T-helper 1 cell treated with Interleukin-12 subunit alpha and Interleukin-12 subunit beta and Interleukin-4 antibody, amounts not matched to agents 30 μg/mL and 1 μg/mL, for 36 hours (primary cell): ENCODE results near the gene FANCE.
A peak's percentile ranks its signal among the peaks of the same experiment; 100 is the strongest.

Experiments
- H3K27ac Mint-ChIP-seq: one replicate; pipeline ENCODE4 v1.8.0; 2021; ENCODE audit warnings: mild to moderate bottlenecking, mixed read lengths
- H3K27me3 Mint-ChIP-seq: one replicate; pipeline ENCODE4 v1.8.0; 2021; ENCODE audit warnings: low read depth, mixed read lengths
- H3K36me3 Mint-ChIP-seq: one replicate; pipeline ENCODE4 v1.8.0; 2021; ENCODE audit warnings: low read depth, mixed read lengths
- H3K4me1 Mint-ChIP-seq: one replicate; pipeline ENCODE4 v1.8.0; 2021; ENCODE audit warnings: low read depth, mixed read lengths
- H3K4me3 Mint-ChIP-seq: one replicate; pipeline ENCODE4 v1.8.0; 2021; ENCODE audit warnings: mild to moderate bottlenecking, moderate library complexity, mixed read lengths
- H3K9me3 Mint-ChIP-seq: one replicate; pipeline ENCODE4 v1.8.0; 2021; ENCODE audit warnings: mixed read lengths

FANCE gene

DNA sequence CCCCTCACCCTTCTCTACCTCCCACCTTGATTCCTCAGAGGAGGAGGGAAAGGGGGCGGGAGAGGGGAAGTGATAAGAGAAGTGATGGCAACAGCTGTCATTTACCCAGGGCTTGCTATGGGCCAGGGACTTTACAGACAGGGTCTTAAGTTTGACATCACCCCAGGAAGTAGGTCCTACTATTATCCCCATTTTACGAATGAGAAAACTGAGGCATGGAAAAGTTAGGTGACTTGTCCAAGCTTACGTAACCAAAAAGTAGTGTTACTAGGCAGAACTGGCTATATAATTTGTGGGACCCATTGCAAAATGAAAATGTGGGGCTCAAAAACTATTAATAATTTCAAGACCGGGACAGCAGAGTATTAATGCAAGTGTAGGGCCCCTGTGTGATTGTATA lies 10.5 kb upstream of the FANCE start:
- Mint-ChIP-seq H3K4me3 (no peak overlapping the region), H3K27me3 (no peaks in the 10 kb centered on the region)

DNA sequence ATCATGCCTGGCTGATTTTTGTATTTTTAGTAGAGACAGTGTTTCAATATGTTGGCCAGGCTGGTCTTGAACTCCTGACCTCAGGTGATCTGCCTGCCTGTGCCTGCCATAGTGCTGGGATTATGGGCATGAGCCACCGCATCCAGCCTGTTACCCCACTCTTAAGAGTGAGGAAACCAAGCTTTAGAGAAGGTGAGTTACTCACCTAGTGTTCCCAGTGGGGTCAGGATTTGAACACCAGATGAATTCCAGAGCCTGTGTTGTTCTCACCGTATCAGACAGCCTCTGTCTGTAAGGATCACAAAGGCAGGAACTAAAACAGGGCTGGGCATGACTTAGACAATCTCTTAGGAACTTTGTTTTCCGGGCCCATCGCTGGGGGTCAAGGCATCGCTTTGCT lies 9.4 kb upstream of the FANCE start:
- H3K9me3 Mint-ChIP-seq = no peaks in the 10 kb centered on the region
- no peaks in the 10 kb centered on the region for H3K36me3 Mint-ChIP-seq
- peaks cover 5% of the 10 kb centered on the region for H3K27me3 Mint-ChIP-seq
- no peak overlapping the region for H3K27ac Mint-ChIP-seq
- peaks cover 13% of the 10 kb centered on the region for H3K4me1 Mint-ChIP-seq
- H3K4me3 Mint-ChIP-seq = no peak overlapping the region

More for the DNA sequence above, 10.5 kb upstream of the FANCE start:
- Mint-ChIP-seq H3K4me1 (peaks cover 11% of the 10 kb centered on the region), H3K9me3 (no peaks in the 10 kb centered on the region), H3K27ac (no peak overlapping the region), H3K36me3 (no peaks in the 10 kb centered on the region)

DNA sequence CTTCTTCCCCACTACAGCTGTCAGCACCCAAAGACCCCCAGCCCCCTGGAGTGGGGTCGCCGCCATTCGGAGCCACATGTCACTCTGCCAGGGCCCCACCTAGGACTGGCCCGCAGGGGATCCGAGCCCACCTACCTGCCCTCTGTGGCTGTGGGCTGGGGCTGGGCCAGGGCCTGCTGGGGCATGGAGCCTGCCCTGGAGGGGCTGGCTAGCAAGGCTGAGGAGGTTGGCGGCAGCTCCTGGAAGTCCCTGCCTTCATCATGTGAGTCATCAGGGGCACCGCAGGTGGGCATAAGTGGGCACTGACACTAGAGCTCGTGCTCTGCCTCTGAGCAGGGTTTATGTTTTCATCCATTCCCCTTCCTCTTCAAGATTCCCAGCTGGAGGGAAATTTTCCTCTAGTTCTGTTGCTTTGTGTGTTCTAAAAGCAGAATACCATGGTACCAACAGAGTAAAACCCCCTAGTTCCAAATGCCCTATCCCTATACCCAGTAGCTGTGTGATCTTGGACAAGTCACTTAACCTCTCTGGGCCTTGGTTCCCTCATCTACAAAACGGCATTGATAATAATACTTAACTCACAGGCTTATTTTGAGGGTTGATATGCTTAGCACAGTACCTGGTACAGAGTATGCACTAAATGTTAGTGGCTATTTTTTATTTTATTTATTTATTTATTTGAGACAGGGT lies 8.7 kb upstream of the FANCE start:
- Mint-ChIP-seq H3K4me1 (peaks cover 13% of the 10 kb centered on the region), H3K27ac (no peak overlapping the region), H3K4me3 (no peak overlapping the region), H3K36me3 (no peaks in the 10 kb centered on the region), H3K9me3 (no peaks in the 10 kb centered on the region), H3K27me3 (peaks cover 5% of the 10 kb centered on the region)

DNA sequence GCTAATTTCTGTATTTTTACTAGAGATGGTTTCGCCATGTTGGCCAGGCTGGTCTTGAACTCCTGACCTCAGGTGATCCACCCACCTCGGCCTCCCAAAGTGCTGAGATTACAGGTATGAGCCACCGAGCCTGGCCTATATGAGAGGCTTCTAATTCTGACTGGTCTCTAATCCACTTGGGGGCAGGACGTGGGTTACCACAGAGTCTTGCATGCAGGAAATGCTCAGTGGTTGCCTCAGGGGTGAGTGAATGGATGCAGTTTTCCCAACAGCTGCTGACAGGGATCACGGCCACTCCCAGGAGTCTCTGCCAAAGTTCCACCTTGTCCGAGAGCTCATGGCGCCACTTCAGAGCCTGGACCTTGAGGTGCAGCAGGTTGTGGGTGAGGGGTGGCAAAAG lies 6.4 kb upstream of the FANCE start:
- Mint-ChIP-seq H3K9me3 (no peaks in the 10 kb centered on the region), H3K36me3 (no peaks in the 10 kb centered on the region), H3K27me3 (peaks cover 10% of the 10 kb centered on the region), H3K27ac (no peak overlapping the region), H3K4me3 (no peak overlapping the region), H3K4me1 (peaks cover 16% of the 10 kb centered on the region)

DNA sequence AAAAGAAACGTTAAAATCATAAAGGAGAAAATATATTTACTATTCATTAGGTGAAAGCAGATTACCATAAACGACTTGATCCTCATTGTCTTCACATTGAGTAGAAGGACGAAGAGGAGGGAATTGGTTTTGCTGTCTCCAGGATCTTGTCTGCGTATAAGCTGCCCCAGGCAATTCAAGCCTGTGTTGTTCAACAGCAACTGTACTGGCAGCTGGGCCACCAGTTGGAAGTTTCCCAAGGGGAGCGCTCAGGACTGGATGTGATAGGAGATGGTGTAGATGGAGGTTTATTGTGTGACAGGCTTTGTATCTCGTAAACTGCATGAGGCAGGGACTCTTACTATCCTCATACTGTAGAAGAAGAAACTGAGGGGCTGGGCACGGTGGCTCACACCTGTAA lies 3.9 kb upstream of the FANCE start:
- Mint-ChIP-seq H3K27ac (peak overlapping the region; percentile 27), H3K36me3 (no peaks in the 10 kb centered on the region), H3K4me1 (peaks cover 30% of the 10 kb centered on the region), H3K27me3 (peaks cover 20% of the 10 kb centered on the region), H3K4me3 (no peak overlapping the region), H3K9me3 (no peaks in the 10 kb centered on the region)

DNA sequence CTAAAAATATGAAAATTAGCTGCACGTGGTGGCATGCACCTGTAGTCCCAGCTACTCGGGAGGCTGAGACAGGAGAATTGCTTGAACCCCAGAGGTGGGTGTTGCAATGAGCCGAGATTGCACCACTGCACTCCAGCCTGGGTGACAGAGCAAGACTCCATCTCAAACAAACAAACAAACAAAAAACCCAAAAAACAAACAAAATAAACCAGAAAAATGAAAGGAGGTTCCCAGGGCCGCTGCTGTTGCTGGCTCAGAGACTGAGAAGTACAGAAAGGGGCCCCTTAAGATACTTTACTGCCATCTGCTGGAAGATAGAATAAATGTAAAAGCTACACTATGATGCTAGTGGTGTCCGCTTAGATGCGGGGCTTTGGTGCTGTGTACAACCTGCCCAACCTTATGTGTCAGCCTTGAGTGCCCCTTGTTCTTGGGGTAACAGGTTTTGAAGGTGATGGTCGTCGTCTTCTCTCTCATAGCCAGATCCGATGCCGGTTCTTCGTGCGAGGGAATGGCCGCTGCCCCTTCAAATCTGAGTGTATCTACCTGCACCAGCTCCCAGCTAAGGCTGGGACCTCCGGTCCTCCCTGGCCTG lies 2.8 kb upstream of the FANCE start:
- no peak overlapping the region for H3K27ac Mint-ChIP-seq
- H3K4me1 Mint-ChIP-seq = peaks cover 38% of the 10 kb centered on the region
- H3K4me3 Mint-ChIP-seq = no peak overlapping the region
- H3K9me3 Mint-ChIP-seq = no peaks in the 10 kb centered on the region
- H3K36me3 Mint-ChIP-seq = peaks cover 2% of the 10 kb centered on the region
- H3K27me3 Mint-ChIP-seq = peaks cover 20% of the 10 kb centered on the region

DNA sequence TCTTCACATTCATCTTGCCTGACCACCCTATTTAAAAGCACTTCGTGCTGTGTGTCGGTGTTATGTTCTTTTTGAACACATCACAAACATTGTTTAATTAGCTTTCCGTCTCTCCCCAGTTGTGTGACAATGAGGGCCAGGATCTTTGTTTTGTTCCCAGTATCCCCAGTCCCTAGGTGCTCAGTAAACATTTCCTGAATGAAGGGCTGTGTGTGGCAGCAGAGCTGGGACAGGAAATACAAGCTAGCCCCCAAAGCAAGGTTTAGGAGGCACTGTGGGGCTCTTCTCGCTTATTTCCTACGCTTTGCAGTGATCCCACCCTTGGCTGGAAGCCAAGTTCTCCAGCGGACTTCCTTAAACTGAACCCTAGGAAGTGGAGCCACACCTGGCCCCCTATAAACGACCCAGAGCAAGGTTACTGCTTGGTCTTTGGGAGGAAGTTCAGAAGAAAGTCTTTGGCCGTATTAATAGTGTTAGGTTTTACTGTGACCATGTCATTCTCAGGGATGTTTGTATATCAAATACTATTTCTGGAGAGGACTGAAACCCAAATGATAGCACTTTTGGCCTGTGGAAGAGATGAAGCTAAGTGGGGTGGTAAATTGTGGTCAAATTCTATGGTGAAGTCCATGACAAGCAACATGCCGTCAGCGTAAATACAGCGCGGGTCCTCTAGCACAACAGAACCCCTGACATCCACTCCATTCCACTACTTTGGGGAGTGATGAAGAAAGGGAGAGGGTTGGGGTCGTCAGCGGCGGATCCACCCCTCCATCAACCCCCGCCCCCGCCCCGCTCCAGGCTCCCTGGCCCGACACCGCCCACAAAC lies 570 bp upstream of the FANCE start:
- Mint-ChIP-seq H3K27me3 (peaks cover 20% of the 10 kb centered on the region), H3K4me1 (peaks cover 32% of the 10 kb centered on the region), H3K27ac (peak overlapping the region; percentile 12), H3K36me3 (peaks cover 3% of the 10 kb centered on the region), H3K9me3 (no peaks in the 10 kb centered on the region), H3K4me3 (peak overlapping the region; percentile 85)

DNA sequence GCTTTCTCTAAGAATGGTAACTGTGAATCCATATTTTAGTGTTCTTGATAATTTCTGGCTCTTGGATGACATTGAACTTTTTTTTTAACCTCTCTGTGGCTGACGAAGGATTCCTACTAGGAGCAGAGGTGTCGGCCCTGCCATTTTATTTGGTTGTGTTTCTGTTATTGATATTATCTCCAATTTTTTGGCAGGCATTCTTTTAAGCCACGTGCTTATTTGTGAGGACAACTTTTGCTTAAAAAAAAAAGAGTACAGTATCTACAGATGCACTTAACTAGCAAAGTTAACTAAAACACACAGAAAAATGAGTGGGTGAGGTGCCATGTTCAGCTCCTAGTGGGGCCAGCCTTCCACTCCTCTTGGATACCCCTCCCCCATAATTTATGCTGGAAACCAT lies 1.1 kb downstream of the FANCE start:
- H3K4me1 Mint-ChIP-seq = peaks cover 34% of the 10 kb centered on the region
- peaks cover 9% of the 10 kb centered on the region for H3K36me3 Mint-ChIP-seq
- H3K27ac Mint-ChIP-seq = no peak overlapping the region
- H3K27me3 Mint-ChIP-seq = peaks cover 15% of the 10 kb centered on the region
- no peaks in the 10 kb centered on the region for H3K9me3 Mint-ChIP-seq
- peak overlapping the region; percentile 73 for H3K4me3 Mint-ChIP-seq

DNA sequence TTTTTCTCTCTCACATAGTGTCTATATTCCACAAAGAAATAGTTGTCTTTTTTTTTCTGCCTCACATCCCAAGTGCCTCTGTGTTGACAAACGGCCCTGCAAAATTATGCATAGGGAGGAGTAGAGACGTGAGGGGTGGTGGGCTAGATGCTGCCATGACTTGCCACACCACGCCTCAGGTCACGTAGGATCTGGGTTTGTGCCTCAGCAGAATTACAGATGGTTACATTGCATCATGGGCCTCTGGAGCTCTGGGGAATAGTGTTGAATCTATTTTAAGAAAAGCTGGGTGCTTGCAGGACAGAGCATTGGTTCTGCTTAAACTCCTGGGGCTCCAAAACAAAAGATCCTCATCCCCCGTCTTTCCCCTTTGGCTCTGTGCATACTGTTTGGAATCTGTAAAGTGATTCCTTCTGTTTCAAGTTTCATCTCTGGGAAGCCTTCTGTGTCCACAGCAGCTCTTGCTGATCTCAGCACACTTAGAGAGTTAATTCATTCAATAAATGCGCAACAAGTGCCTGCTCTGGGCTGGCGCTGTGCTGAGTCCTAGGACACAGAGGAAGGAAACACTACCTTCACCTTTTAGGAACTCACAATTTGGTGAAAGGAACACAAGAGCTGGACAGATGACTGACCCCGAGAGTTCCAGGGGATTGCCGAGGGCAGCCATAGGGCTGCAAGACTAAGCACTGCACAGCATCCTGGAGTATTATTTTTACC lies 2.4 kb downstream of the FANCE start:
- Mint-ChIP-seq H3K27me3 (peaks cover 15% of the 10 kb centered on the region), H3K27ac (no peak overlapping the region), H3K4me1 (peaks cover 34% of the 10 kb centered on the region), H3K4me3 (peak overlapping the region; percentile 42), H3K9me3 (no peaks in the 10 kb centered on the region), H3K36me3 (peaks cover 15% of the 10 kb centered on the region)

DNA sequence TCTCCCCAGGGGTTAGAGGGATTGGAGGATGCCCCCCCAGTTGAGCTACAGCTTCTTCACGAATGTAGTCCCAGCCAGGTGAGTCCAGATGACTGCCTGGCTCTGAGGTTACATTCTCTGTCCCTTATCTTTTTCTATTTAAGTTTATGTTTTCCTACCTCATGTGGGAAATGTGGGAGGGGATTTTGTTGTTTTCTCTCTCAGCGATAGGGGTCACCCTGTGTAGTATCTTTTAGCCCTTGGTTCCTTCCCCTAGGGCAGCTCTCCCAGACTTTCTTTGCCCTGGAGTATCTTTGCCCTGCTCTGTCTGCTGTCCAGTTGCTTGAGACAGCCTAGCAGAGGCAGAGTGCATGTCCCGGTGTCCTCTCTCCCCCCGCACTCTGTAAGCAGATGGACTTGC lies 5.8 kb downstream of the FANCE start:
- no peak overlapping the region for H3K4me3 Mint-ChIP-seq
- H3K27ac Mint-ChIP-seq = no peak overlapping the region
- H3K36me3 Mint-ChIP-seq = peaks cover 25% of the 10 kb centered on the region
- H3K4me1 Mint-ChIP-seq = peaks cover 21% of the 10 kb centered on the region
- no peaks in the 10 kb centered on the region for H3K27me3 Mint-ChIP-seq
- H3K9me3 Mint-ChIP-seq = no peaks in the 10 kb centered on the region

DNA sequence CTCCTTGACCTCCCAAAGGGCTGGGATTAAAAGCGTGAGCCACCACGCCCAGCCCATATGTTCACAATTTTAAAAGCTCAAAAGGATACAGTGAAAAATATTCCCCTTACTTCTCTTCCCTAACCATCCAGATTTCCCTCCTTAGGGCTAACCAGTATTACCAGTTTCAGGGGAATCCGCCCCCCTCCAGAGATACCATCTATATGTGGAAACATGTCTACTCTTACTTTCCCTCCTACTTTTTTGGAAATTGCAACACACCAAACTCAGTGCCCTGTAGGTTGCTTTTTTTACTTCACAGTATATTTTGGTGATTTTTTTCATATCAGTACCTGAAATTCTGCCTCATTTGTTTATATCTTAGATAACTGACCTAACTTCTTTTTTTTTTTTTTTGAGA lies 9.1 kb downstream of the FANCE start:
- no peaks in the 10 kb centered on the region for H3K27me3 Mint-ChIP-seq
- H3K36me3 Mint-ChIP-seq = peaks cover 29% of the 10 kb centered on the region

DNA sequence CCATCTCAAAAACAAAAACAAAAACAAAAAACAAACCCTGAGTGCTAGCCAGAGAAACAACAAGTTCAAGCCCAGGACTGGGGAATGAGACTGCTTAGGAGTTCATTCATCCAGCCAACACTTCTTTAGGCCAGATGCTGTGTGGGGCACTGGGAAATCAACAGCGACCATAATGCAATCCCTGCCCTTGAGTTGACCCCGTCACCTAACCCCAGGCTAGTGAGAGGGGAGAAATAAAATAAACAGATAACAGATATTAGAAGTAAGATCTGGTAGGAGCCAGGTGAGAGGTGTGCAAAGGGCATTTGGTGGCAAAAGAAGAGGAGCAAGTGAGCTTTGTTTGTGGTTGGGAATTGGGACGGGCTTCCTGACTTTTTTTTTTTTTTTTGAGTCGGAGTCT lies 11.2 kb downstream of the FANCE start:
- Mint-ChIP-seq H3K9me3 (no peaks in the 10 kb centered on the region), H3K27me3 (no peaks in the 10 kb centered on the region), H3K4me1 (peaks cover 7% of the 10 kb centered on the region), H3K4me3 (no peak overlapping the region), H3K36me3 (peaks cover 27% of the 10 kb centered on the region), H3K27ac (no peak overlapping the region)

More for the DNA sequence above, 9.1 kb downstream of the FANCE start:
- no peaks in the 10 kb centered on the region for H3K9me3 Mint-ChIP-seq
- H3K4me1 Mint-ChIP-seq = peaks cover 6% of the 10 kb centered on the region
- no peak overlapping the region for H3K27ac Mint-ChIP-seq
- no peak overlapping the region for H3K4me3 Mint-ChIP-seq

DNA sequence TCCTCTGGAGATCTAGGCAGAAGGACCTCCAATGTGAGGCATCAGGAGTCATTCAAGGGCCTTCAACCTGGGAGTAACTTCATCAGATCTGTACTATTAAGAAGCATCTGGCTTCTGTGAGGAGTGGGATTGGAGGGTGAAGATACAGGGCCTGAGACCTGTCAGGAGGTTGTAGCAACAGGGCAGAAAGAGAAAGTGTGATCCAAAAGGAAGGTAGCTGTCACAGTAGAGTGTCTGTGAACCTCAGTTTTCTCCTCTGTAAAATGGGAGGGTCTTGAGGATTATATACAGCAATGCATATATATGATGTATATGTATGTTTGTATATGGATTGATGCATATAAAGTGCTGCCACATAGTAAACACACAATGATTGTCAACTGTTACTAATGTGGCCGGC lies 13.5 kb downstream of the FANCE start:
- H3K36me3 Mint-ChIP-seq = peaks cover 37% of the 10 kb centered on the region
- no peaks in the 10 kb centered on the region for H3K27me3 Mint-ChIP-seq
- H3K4me3 Mint-ChIP-seq = no peak overlapping the region
- peak overlapping the region; percentile 13 for H3K27ac Mint-ChIP-seq
- H3K9me3 Mint-ChIP-seq = no peaks in the 10 kb centered on the region
- peaks cover 21% of the 10 kb centered on the region for H3K4me1 Mint-ChIP-seq

DNA sequence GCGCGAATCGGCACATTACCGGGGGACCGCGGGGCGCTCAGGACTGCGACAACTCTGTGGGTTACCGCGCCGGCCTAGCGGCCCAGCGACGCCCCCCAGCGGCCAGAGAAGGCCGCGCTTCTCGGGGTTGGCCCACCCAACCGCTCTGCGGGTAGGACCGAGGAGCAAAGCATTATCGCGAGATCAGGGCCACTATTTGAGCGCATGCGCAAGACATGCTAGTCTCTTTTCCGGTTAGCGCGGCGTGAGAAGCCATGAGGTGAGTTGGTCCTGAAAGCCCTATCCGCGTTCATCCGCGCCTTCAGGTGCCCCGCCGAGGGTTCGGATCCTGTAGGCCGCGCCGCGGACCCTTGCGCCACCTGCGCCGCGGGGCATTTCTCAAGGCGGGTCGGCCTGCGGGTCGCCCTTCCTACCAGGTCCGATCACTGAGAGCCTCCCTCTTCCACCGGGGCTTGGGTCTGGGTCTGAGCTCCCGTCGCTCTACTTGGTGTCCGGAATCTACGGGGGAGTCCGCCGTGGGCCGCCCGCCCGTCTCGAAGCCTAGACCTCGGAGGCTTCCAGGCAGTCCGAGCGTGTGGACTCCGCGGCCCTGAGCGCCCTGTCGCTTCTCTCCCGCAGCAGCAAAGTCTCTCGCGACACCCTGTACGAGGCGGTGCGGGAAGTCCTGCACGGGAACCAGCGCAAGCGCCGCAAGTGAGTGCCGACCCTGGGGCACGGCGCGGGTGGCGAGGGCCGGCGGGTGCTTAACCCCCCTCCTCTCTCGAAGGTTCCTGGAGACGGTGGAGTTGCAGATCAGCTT lies 16.2 kb downstream of the FANCE start, which contains the start of gene RPL10A:
Gene RPL10A, plus strand, starts transcription at position 221 of the 799 bp plus-strand sequence. Its CDS starts 34 bp downstream, at position 255.
- Mint-ChIP-seq H3K27me3 (no peaks in the 10 kb centered on the region), H3K4me1 (peaks cover 28% of the 10 kb centered on the region), H3K4me3 (peak within 1 kb of the TSS; percentile 97), H3K27ac (peak within 1 kb of the TSS; percentile 97), H3K36me3 (peaks cover 38% of the 10 kb centered on the region), H3K9me3 (no peaks in the 10 kb centered on the region)
